PC-3 (cell line): ENCODE results near the gene LYVE1. TPM values are rescaled to one million over a fixed set of nuclear protein-coding genes. Genes with fewer than 3 reads are reported as not detected.

Source experiments
- ATAC-seq: fragments of 200-7000 bp; cut with Tn5 transposase; 2 replicates; pipeline ENCODE4 v1.9.1; 2020; ENCODE audit warnings: mild to moderate bottlenecking, moderate library complexity
- BruUV-seq: library from RNA; stranded (reverse); fragments of 400-500 nt; replicated peaks from 2 replicates; lab custom pipeline; 2021; lab: Mats Ljungman, UMichigan
- CTCF ChIA-PET: fragments of 300-600 bp; sonication (Branson Sonifier 250); formaldehyde crosslinking; loops from one replicate; lab custom pipeline; 2022; ENCODE audit warnings: antibody characterized with exemption; lab: Charles Lee
- POLR2A ChIA-PET: fragments of 300-600 bp; sonication (Branson Sonifier 250); formaldehyde crosslinking; loops from one replicate; lab custom pipeline; 2022; ENCODE audit warnings: antibody characterized with exemption; ENCODE audit not compliant: unreplicated experiment; lab: Charles Lee
- DNase-seq: peaks from one replicate; pipeline ENCODE4 v3.0.0-alpha.2; 2015
- H2AFZ ChIP-seq: fragments of 300-600 bp; sonication (generic); 2 replicates; pipeline ENCODE4 v1.6.0; 2016; ENCODE audit warnings: antibody characterized with exemption, low read length
- H3F3A ChIP-seq: fragments of 300-600 bp; sonication (generic); one replicate; pipeline ENCODE4 v1.6.0; 2017; ENCODE audit warnings: antibody characterized with exemption, low read length, control low read depth, mild to moderate bottlenecking; ENCODE audit not compliant: unreplicated experiment
- H3K27ac ChIP-seq: fragments of 300-600 bp; sonication (generic); 2 replicates; pipeline ENCODE4 v1.5.1; 2016; ENCODE audit warnings: mild to moderate bottlenecking, low read length
- H3K27me3 ChIP-seq: fragments of 300-600 bp; sonication (generic); 2 replicates; pipeline ENCODE4 v1.6.1; 2016; ENCODE audit warnings: low read length, mixed read lengths
- H3K36me3 ChIP-seq: fragments of 300-600 bp; sonication (generic); 2 replicates; pipeline ENCODE4 v1.6.1; 2016; ENCODE audit warnings: low read depth, mixed run types, low read length, mixed read lengths
- H3K4me1 ChIP-seq: fragments of 300-600 bp; sonication (generic); 2 replicates; pipeline ENCODE4 v1.5.1; 2016; ENCODE audit warnings: low read length; ENCODE audit not compliant: insufficient read depth
- H3K4me2 ChIP-seq: fragments of 300-600 bp; sonication (generic); 2 replicates; pipeline ENCODE4 v1.6.0; 2016; ENCODE audit warnings: low read length
- H3K4me3 ChIP-seq: fragments of 300-600 bp; sonication (generic); 2 replicates; pipeline ENCODE4 v1.5.1; 2016; ENCODE audit warnings: mild to moderate bottlenecking, low read length, mixed read lengths
- H3K79me2 ChIP-seq: fragments of 300-600 bp; sonication (generic); 2 replicates; pipeline ENCODE4 v1.6.1; 2017; ENCODE audit warnings: low read length, mixed read lengths
- H3K9ac ChIP-seq: fragments of 300-600 bp; sonication (generic); 2 replicates; pipeline ENCODE4 v1.6.0; 2016; ENCODE audit warnings: mild to moderate bottlenecking, low read length
- H3K9me2 ChIP-seq: fragments of 300-600 bp; sonication (generic); replicated peaks from 2 replicates; pipeline ENCODE4 v1.6.1; 2016; ENCODE audit warnings: mixed run types, low read length, mixed read lengths
- H3K9me3 ChIP-seq: fragments of 300-600 bp; sonication (generic); 2 replicates; pipeline ENCODE4 v1.6.1; 2016; ENCODE audit warnings: low read length, mixed read lengths
- H4K20me1 ChIP-seq: fragments of 300-600 bp; sonication (generic); 2 replicates; pipeline ENCODE4 v1.6.1; 2016; ENCODE audit warnings: low read length, mixed read lengths
- CTCF ChIP-seq: fragments of 300-600 bp; sonication (generic); conservative IDR thresholded peaks from 2 replicates; pipeline ENCODE4 v1.5.1; 2017; ENCODE audit warnings: antibody characterized with exemption, low read depth, mild to moderate bottlenecking, low read length
- EZH2 ChIP-seq: fragments of 300-600 bp; sonication (generic); IDR thresholded peaks from one replicate; pipeline ENCODE4 v1.6.1; 2017; ENCODE audit warnings: antibody characterized with exemption, mild to moderate bottlenecking, low read length; ENCODE audit not compliant: unreplicated experiment
- EZH2phosphoT487 ChIP-seq: fragments of 300-600 bp; sonication (generic); IDR thresholded peaks from 2 replicates; pipeline ENCODE4 v1.6.1; 2018; ENCODE audit warnings: mild to moderate bottlenecking, antibody characterized with exemption, low read length, borderline replicate concordance
- intact Hi-C: fragments of 100-400 bp; cut with micrococcal nuclease; formaldehyde crosslinking; loops from 2 replicates; pipeline ENCODE4 v1.9.0; 2023
- total RNA-seq: library from RNA; depleted of rRNA; stranded (reverse); fragments of >200 nt; gene quantifications from 2 replicates; pipeline ENCODE4 v1.2.3, GENCODE V29; 2014

The LYVE1 gene
- total RNA-seq, 1 experiment from 2014 or later, result not detected

- POLR2A ChIA-PET, result no interaction called here
- Histone ChIP-seq H3K9ac (no peak overlapping the region), H3K9me3 (no peaks in the 10 kb centered on the region), H2AFZ (no peak overlapping the region), H3K27ac (no peak overlapping the region), H3K9me2 (no peaks in the 10 kb centered on the region), H3K4me2 (no peak overlapping the region), H3K4me3 (no peak overlapping the region), H4K20me1 (no peaks in the 10 kb centered on the region), H3K27me3 (no peaks in the 10 kb centered on the region), H3K79me2 (no peaks in the 10 kb centered on the region), H3F3A (peaks cover 4% of the 10 kb centered on the region), H3K36me3 (peaks cover 3% of the 10 kb centered on the region; the same call in 1 of the 2 replicates), H3K4me1 (peaks cover 19% of the 10 kb centered on the region)
- ATAC-seq (no peak), DNase-seq (no peak)
- CTCF ChIA-PET, result interaction anchor here (1.1 kb wide), 1 partner anchor 18 kb away, joined by 4 read pairs; the partner anchor contains the start of gene RNF141
- intact Hi-C loops, result no loop called here
- TF ChIP-seq EZH2, result no peak
- no peak for TF ChIP-seq CTCF
- TF ChIP-seq EZH2phosphoT487, result no peak
- no TSS peak for BruUV-seq
Measured at GRCh38 chr11:10522921-10523320, 45.5 kb downstream of the LYVE1 start.

- H3K27ac ChIP-seq, result no peak overlapping the region
- ATAC-seq, result no peak
- no TSS peak for BruUV-seq
- no peak for DNase-seq
- no peaks in the 10 kb centered on the region for H4K20me1 ChIP-seq
- no peaks in the 10 kb centered on the region for H3K9me3 ChIP-seq
- no peaks in the 10 kb centered on the region for H3K79me2 ChIP-seq
- no peak overlapping the region for H3K9ac ChIP-seq
- H3K4me1 ChIP-seq, result peaks cover 13% of the 10 kb centered on the region
- H3F3A ChIP-seq, result peaks cover 4% of the 10 kb centered on the region
- H3K27me3 ChIP-seq, result no peaks in the 10 kb centered on the region
- no peak overlapping the region for H3K4me3 ChIP-seq
- H3K36me3 ChIP-seq, result peaks cover 3% of the 10 kb centered on the region; the same call in 1 of the 2 replicates
- no peak overlapping the region for H3K4me2 ChIP-seq
- no peak for TF ChIP-seq CTCF
- no peak for TF ChIP-seq EZH2phosphoT487
- H2AFZ ChIP-seq, result no peak overlapping the region
- CTCF ChIA-PET, result no interaction called here
- no peaks in the 10 kb centered on the region for H3K9me2 ChIP-seq
- intact Hi-C loops, result no loop called here
- POLR2A ChIA-PET, result no interaction called here
Measured at GRCh38 chr11:10522276-10522675, 46.2 kb downstream of the LYVE1 start.

- Histone ChIP-seq H3K4me1 (no peaks in the 10 kb centered on the region), H3K27ac (no peak overlapping the region), H3K36me3 (peaks cover 3% of the 10 kb centered on the region; the same call in 1 of the 2 replicates), H3K4me2 (no peak overlapping the region), H4K20me1 (no peaks in the 10 kb centered on the region), H3K27me3 (no peaks in the 10 kb centered on the region), H3K9ac (no peak overlapping the region), H3K9me3 (no peaks in the 10 kb centered on the region), H2AFZ (no peak overlapping the region), H3K4me3 (no peak overlapping the region), H3K79me2 (no peaks in the 10 kb centered on the region), H3F3A (no peaks in the 10 kb centered on the region), H3K9me2 (no peaks in the 10 kb centered on the region)
- POLR2A ChIA-PET, result interaction anchor here (0.6 kb wide), 1 partner anchor 1187 kb away, joined by 9 read pairs; no protein-coding TSS in a partner anchor
- intact Hi-C loops, result no loop called here
- TF ChIP-seq EZH2phosphoT487 (no peak), CTCF (no peak), EZH2 (no peak)
- DNase-seq (no peak), ATAC-seq (no peak)
- BruUV-seq, result no TSS peak
- CTCF ChIA-PET, result no interaction called here
Measured at GRCh38 chr11:10520562-10520961, 47.9 kb downstream of the LYVE1 start.
